ENCODE data around the gene TLE2. TPM values are rescaled to one million over a fixed set of nuclear protein-coding genes. Genes with fewer than 3 reads are reported as not detected.

The TLE2 gene
- polyA plus RNA-seq, 4 donors: 3.8 to 66.0 (median 12.3) TPM

Other genes with a start within 250 kb of the TLE2 start
- 10 to 100 TPM; 38.2 to 79.5 (median 69.7) TPM for gene SGTA, start 246.0 kb downstream of the TLE2 start, polyA plus RNA-seq
- 10 to 100 TPM; 36.6 to 86.3 (median 78.1) TPM for gene THOP1, start 243.8 kb downstream of the TLE2 start, polyA plus RNA-seq
- gene ZNF554, start 209.4 kb downstream of the TLE2 start, polyA plus RNA-seq: 1 to 10 TPM; 2.0 to 6.7 (median 4.5) TPM
- gene ZNF555, start 187.8 kb downstream of the TLE2 start, polyA plus RNA-seq: 1 to 10 TPM; 1.5 to 4.0 (median 1.9) TPM
- gene ZNF556, start 161.9 kb downstream of the TLE2 start, polyA plus RNA-seq: under 1 TPM in 2 of 4 donors, not detected in 2; 0.03 to 0.22 TPM
- gene ZNF57, start 128.4 kb downstream of the TLE2 start, polyA plus RNA-seq: 10 to 100 TPM in 3 of 4 donors, 1 to 10 TPM in 1; 4.5 to 19.2 (median 15.2) TPM
- 1 to 10 TPM; 1.1 to 7.8 (median 1.9) TPM for gene ZNF77, start 84.3 kb downstream of the TLE2 start, polyA plus RNA-seq
- under 1 TPM in 2 of 4 donors, not detected in 2; 0.75 to 1.00 TPM for gene TLE6, start 51.7 kb downstream of the TLE2 start, polyA plus RNA-seq
- 100 to 1,000 TPM; 308 to 488 (median 351) TPM for gene TLE5, start 33.2 kb upstream of the TLE2 start, polyA plus RNA-seq
- 100 to 1,000 TPM; 173 to 216 (median 182) TPM for gene GNA11, start 65.1 kb upstream of the TLE2 start, polyA plus RNA-seq
- 1 to 10 TPM in 3 of 4 donors, under 1 TPM in 1; 0.67 to 2.1 (median 1.7) TPM for gene GNA15, start 106.8 kb upstream of the TLE2 start, polyA plus RNA-seq
- gene S1PR4, start 149.5 kb upstream of the TLE2 start, polyA plus RNA-seq: 1 to 10 TPM in 2 of 4 donors, under 1 TPM in 1, not detected in 1; 0.46 to 5.1 (median 2.4) TPM
- 100 to 1,000 TPM in 2 of 4 donors, 10 to 100 TPM in 2; 37.9 to 217 (median 112) TPM for gene NCLN, start 156.7 kb upstream of the TLE2 start, polyA plus RNA-seq
- under 1 TPM in 3 of 4 donors, not detected in 1; 0.53 to 0.70 (median 0.54) TPM for gene CELF5, start 195.4 kb upstream of the TLE2 start, polyA plus RNA-seq